NCI-H128 (cell line): ENCODE measurements around the gene HECW1.
"Not testable (repeated sequence)": the region's sequence is repeated elsewhere in the genome, so short reads cannot be mapped to it uniquely, and the experiment has no call there.

Source experiments
- DNase-seq: peaks from one replicate; lab custom pipeline; 2025; ENCODE audit not compliant: unreplicated experiment; lab: John Stamatoyannopoulos, UW

Gene HECW1

DNA sequence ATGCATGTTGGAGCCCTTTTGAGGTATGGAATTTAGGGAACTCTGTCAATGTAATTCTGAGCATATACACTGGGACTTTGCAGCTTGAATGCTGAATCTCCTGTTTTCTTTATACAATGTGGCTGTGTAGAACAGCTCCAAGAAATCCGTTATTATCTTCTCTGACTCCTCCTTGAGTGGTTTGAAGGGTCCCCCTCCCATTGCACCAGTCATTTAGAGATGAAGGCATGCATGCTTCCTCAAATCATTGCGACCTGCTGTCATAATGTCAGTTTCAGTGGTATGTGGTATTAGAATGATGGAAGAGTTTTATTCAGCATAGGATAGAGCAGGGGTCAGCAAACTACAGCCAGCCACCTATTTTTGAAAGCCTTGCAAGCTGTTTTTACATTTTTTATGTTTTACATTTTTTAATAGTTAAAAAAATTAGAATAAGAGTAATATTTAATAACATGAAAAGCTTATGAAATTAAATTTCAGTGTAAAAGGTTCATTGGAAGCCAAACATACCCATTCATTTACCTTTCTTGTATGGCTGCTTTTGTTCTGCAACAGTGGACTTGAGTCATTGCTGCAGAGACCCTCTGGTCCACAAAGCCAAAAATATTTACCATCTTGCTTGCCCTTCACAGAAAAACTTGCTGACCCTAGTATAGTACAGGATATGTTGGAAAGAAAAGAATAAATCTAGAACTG, 478.6 kb downstream of the HECW1 start:
- no peak for DNase-seq

DNA sequence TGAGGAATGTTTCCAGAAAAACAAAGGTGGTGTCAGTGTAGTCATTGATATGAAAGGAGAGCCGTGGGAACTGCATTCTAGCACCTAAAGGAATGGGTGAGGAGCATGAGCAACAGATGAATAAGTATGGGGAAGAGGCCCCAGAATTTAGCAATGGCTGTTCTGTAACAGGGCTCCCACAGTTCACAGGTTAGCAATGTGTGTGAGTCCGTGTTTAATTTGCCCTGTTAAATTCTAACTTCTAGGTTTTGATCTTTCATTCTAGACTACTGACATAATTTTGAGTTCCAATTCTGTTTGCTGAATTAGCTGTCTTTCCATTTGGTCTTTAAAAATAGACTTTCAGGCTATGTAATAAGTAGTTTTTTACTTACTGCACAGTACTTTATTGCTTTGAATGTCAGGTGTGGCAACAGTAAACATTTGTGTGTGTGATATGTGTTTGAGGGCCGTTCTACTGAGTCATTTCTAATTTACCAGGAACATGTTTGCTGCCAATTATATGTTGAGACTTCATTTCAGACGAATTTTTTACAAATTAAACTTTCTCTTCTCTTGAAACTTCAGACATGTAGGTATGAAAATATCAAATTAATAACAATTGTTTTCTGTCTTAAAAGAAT, 479.2 kb downstream of the HECW1 start:
- DNase-seq: no peak

- no peak for DNase-seq
These were observed 479.9 kb downstream of the HECW1 start for GRCh38 chr7:43592326-43592725.

GRCh38 chr7:43593010-43593409, 480.6 kb downstream of the HECW1 start:
- no peak for DNase-seq

DNA sequence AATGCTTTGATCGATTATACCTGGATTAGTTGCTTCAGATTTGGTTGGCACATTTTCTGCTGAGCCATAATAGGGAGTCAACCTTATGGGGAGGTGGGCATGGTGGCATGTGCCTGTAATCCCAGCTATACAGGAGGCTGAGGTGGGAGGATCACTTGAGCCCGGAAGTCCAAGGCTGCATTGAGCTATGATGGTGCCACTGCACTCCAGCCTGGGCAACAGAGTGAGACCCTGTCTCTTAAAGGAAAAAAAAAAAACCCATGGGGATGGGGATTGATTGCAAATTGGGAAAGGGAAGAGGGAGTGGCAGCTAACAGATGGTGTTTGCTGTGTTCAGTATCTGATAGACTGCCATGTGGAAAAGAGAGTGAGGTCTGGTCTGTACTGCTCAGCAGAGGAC, 481.6 kb downstream of the HECW1 start:
- no peak for DNase-seq

DNA sequence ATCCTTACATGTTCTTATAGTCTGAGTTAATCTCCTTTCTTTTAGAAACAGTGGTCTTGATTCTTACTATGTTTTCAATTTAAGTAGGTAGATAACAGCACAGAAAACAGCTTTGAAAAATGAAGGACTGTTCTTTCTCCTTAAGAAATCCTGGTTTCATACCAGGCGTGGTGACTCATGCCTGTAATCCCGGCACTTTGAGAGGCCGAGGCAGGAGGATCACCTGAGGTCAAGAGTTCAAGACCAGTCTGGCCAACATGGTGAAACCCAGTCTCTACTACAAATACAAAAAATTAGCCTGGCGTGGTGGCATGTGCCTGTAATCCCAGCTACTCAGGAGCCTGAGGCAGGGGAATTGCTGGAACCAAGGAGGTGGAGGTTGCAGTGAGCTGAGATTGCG, 484.0 kb downstream of the HECW1 start:
- not testable (repeated sequence) for DNase-seq

- DNase-seq: no peak
These were observed 487.6 kb downstream of the HECW1 start for GRCh38 chr7:43600056-43600455.

GRCh38 chr7:43602256-43602655, 489.8 kb downstream of the HECW1 start:
- no peak for DNase-seq

DNA sequence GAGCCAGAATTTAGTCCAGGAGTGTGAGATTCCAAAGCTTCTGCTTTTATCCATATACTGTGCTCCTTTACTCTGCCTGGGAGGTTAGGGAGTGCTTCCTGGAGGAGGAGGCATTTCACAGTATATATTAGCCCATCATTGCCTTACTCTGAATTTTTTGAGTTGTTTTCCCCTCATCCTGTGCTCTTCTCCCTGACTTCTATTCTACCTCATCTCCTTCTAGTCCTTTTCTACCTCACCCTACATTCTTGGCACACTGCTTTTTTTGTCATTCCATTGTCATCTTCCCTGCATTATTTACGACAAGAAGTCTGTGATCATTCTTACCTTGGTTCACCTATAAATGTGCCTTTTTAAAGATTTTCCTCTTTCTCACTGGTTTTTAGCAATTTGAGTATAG, 491.8 kb downstream of the HECW1 start:
- no peak for DNase-seq

- DNase-seq: no peak
These were observed 496.6 kb downstream of the HECW1 start for GRCh38 chr7:43609097-43609496.

DNA sequence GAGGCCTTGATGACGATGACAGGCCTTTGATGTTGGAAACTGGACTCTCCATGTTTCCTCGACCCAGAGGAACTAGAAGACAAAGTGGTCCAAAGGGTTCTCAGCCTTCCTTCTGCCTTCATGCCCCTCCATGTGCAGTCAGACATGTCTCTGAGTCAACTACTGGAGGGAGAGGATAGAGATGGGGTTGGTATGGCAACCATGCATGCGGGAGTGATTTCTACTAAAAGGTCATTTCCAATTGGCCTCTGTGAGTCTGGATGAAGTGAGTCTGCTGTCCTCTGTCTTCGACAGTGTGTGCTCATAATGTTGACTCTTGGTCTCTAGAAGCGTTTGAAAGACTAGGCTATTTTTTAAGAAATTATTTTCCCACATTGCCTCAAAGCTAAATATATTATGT, 499.7 kb downstream of the HECW1 start:
- no peak for DNase-seq

DNA sequence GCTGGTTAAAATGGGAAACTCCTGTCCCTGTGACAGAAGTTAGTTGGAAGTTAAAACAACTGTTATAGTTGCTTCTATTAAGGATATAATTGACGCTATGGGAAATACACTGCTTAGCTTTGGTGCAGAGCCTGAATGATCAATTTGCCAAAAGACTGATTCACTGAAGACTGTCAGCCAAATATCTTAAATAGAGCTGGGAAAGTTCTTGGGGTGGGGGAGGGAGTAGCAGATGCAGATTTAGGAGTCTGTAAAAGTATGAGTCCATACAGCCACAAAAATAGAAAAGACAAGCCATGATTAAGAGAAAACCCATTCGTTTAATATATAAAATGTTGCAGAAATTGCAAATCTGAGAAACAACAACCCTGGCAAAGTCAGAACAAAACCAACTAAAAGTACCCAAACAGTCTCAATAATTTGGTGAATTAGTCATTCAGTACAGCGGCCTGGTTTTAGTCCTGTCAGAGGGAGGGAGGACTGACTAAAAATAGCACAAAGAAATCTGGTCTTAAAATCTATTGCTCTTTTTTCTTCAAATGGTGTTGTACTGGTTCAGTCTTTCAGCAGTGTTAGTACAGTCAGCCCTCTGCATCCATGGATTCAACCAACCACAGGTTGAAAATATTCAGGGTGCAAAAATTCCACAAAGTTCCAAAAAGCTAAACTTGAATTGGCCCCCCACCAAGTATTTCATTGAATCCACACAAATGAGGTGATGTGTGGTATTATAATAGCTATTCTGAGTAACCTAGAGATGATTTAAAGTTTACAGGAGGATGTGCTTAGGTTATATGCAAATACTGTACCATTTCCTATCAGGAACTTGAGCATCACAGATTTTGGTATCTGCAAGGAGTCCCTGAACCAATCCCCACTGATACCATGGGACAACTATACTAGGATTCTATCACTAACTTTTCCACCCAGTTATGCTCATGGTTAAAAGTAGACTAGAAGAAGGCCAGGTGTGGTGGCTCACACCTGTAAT, 500.4 kb downstream of the HECW1 start:
- no peak for DNase-seq
